Activated naive CD8-positive, alpha-beta T cell (primary cell): ENCODE measurements around the gene QRFP.

ENCODE experiments used
- H3K27ac Mint-ChIP-seq: one replicate; pipeline ENCODE4 v1.8.0; 2021; ENCODE audit warnings: mixed read lengths
- H3K27me3 Mint-ChIP-seq: one replicate; pipeline ENCODE4 v1.8.0; 2021; ENCODE audit warnings: mixed read lengths
- H3K36me3 Mint-ChIP-seq: one replicate; pipeline ENCODE4 v1.8.0; 2021; ENCODE audit warnings: mixed read lengths
- H3K4me1 Mint-ChIP-seq: one replicate; pipeline ENCODE4 v1.8.0; 2021; ENCODE audit warnings: low read depth, mixed read lengths
- H3K4me3 Mint-ChIP-seq: one replicate; pipeline ENCODE4 v1.8.0; 2021; ENCODE audit warnings: mild to moderate bottlenecking, mixed read lengths
- H3K9me3 Mint-ChIP-seq: one replicate; pipeline ENCODE4 v1.8.0; 2021; ENCODE audit warnings: low read depth, mixed read lengths

The QRFP gene

GRCh38 chr9:130884111-130884531 is 12.5 kb downstream of the QRFP start:
- Mint-ChIP-seq H3K36me3 (no peaks in the 10 kb centered on the region), H3K4me1 (no peaks in the 10 kb centered on the region), H3K4me3 (no peak overlapping the region), H3K27ac (no peak overlapping the region), H3K9me3 (no peaks in the 10 kb centered on the region), H3K27me3 (no peaks in the 10 kb centered on the region)

- no peaks in the 10 kb centered on the region for H3K36me3 Mint-ChIP-seq
These were observed 13.1 kb downstream of the QRFP start for GRCh38 chr9:130883479-130883878.

DNA sequence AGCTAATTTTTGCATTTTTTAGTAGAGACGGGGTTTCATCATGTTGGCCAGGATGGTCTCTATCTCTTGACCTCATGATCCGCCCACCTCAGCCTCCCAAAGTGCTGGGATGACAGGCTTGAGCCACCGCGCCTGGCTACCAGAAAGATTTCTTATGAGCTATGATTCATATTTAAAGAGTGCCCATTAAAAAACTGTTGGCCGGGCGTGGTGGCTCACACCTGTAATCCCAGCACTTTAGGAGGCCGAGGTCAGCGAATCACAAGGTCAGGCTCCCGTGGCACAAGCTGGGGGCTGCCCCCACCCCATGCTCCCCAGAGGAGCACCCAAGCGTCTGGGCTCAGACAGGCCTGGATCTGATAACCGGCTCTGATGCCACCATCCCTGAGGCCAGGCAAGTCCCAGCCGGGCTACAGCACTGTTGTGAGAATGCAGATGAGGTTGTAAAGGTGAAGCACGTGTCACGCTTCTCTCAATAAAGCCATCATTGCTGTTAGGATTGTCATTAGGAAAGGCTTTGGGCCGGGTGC is 13.9 kb downstream of the QRFP start:
- no peak overlapping the region for H3K27ac Mint-ChIP-seq
- no peaks in the 10 kb centered on the region for H3K4me1 Mint-ChIP-seq
- H3K9me3 Mint-ChIP-seq: no peaks in the 10 kb centered on the region
- H3K4me3 Mint-ChIP-seq: no peak overlapping the region
- H3K27me3 Mint-ChIP-seq: no peaks in the 10 kb centered on the region
- H3K36me3 Mint-ChIP-seq: no peaks in the 10 kb centered on the region

More at GRCh38 chr9:130883479-130883878, 13.1 kb downstream of the QRFP start:
- H3K27me3 Mint-ChIP-seq: no peaks in the 10 kb centered on the region
- H3K4me1 Mint-ChIP-seq: no peaks in the 10 kb centered on the region
- H3K4me3 Mint-ChIP-seq: no peak overlapping the region
- no peak overlapping the region for H3K27ac Mint-ChIP-seq
- no peaks in the 10 kb centered on the region for H3K9me3 Mint-ChIP-seq

GRCh38 chr9:130881516-130881915 is 15.1 kb downstream of the QRFP start:
- no peaks in the 10 kb centered on the region for H3K4me1 Mint-ChIP-seq
- H3K27ac Mint-ChIP-seq: no peak overlapping the region
- H3K27me3 Mint-ChIP-seq: no peaks in the 10 kb centered on the region
- H3K9me3 Mint-ChIP-seq: no peaks in the 10 kb centered on the region
- no peak overlapping the region for H3K4me3 Mint-ChIP-seq
- H3K36me3 Mint-ChIP-seq: no peaks in the 10 kb centered on the region

- Mint-ChIP-seq H3K4me1 (no peaks in the 10 kb centered on the region), H3K36me3 (no peaks in the 10 kb centered on the region), H3K9me3 (no peaks in the 10 kb centered on the region), H3K27ac (no peak overlapping the region), H3K4me3 (no peak overlapping the region), H3K27me3 (no peaks in the 10 kb centered on the region)
These were observed 15.9 kb downstream of the QRFP start for GRCh38 chr9:130880599-130881220.

DNA sequence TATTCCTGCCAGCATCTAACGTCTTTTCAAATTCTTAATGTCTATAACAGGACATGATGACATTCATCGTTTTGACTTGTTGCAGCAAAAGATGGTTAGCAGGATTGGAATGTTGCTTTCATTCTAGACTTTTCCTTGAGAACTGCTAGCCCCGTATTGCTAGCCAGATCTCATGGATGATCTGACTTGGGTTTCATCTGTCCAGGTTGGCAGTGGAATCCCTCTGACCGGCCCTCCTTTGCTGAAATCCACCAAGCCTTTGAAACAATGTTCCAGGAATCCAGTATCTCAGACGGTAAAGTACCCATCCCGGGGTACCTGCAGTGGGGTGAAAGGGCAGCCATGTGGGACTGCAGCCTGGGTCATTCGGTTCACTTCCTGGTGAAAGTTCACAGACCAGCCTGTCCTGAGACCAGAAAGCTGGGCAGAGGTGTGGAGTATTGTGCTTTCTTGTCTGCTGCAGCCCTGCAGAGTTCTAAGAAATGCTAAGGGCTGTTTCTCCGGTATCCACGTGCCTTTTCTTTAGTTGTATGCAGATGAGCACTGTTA is 16.7 kb downstream of the QRFP start:
- H3K4me1 Mint-ChIP-seq: no peaks in the 10 kb centered on the region
- no peak overlapping the region for H3K27ac Mint-ChIP-seq
- H3K4me3 Mint-ChIP-seq: no peak overlapping the region
- peaks cover 2% of the 10 kb centered on the region for H3K36me3 Mint-ChIP-seq
- no peaks in the 10 kb centered on the region for H3K27me3 Mint-ChIP-seq
- H3K9me3 Mint-ChIP-seq: no peaks in the 10 kb centered on the region

- H3K4me1 Mint-ChIP-seq: no peaks in the 10 kb centered on the region
- H3K36me3 Mint-ChIP-seq: peaks cover 5% of the 10 kb centered on the region
- H3K9me3 Mint-ChIP-seq: no peaks in the 10 kb centered on the region
- no peak overlapping the region for H3K4me3 Mint-ChIP-seq
- no peak overlapping the region for H3K27ac Mint-ChIP-seq
- no peaks in the 10 kb centered on the region for H3K27me3 Mint-ChIP-seq
These were observed 18.3 kb downstream of the QRFP start for GRCh38 chr9:130878295-130878694.

- Mint-ChIP-seq H3K36me3 (peaks cover 5% of the 10 kb centered on the region), H3K9me3 (no peaks in the 10 kb centered on the region)
These were observed 19.3 kb downstream of the QRFP start for GRCh38 chr9:130877300-130877699.

DNA sequence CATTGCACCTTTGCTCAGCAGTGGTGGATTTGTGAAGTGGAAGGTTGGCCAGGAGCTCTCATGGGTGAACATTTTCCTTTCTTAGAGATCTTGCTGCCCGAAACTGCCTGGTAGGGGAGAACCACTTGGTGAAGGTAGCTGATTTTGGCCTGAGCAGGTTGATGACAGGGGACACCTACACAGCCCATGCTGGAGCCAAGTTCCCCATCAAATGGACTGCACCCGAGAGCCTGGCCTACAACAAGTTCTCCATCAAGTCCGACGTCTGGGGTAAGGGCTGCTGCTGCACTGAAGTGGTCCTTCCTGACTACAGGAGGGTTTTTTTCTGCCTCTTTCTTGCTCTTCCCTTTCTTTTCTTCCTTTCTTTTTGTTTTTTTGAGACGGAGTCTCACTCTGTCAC is 21.8 kb downstream of the QRFP start:
- Mint-ChIP-seq H3K4me1 (no peaks in the 10 kb centered on the region), H3K27me3 (no peaks in the 10 kb centered on the region), H3K4me3 (no peak overlapping the region), H3K27ac (no peak overlapping the region), H3K36me3 (peaks cover 5% of the 10 kb centered on the region), H3K9me3 (no peaks in the 10 kb centered on the region)

More at GRCh38 chr9:130877300-130877699, 19.3 kb downstream of the QRFP start:
- Mint-ChIP-seq H3K27ac (no peak overlapping the region), H3K27me3 (no peaks in the 10 kb centered on the region), H3K4me3 (no peak overlapping the region), H3K4me1 (no peaks in the 10 kb centered on the region)

DNA sequence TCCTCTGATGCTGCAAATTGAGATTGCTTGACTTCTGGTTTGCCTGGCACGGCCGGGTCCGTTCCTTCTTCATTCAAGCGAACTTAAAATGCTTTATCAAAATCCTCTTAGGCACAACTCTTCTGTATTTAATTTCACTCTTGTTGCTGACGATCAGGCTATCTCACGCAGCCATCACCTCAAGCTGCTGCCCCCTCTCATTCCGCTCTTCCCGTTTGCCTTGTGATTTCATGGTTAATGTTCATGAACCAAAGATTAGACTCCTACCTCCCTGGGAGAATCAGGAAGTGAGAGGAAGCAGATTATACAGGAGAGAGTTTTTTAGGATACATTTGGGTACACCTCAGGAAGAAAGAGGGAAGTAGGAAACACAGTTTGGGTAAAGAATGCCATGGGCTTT is 22.6 kb downstream of the QRFP start:
- Mint-ChIP-seq H3K27me3 (no peaks in the 10 kb centered on the region), H3K36me3 (peaks cover 5% of the 10 kb centered on the region), H3K9me3 (no peaks in the 10 kb centered on the region), H3K4me1 (no peaks in the 10 kb centered on the region), H3K4me3 (no peak overlapping the region), H3K27ac (no peak overlapping the region)

- Mint-ChIP-seq H3K27me3 (no peaks in the 10 kb centered on the region), H3K27ac (no peak overlapping the region), H3K9me3 (no peaks in the 10 kb centered on the region), H3K4me3 (no peak overlapping the region), H3K36me3 (peaks cover 5% of the 10 kb centered on the region), H3K4me1 (no peaks in the 10 kb centered on the region)
These were observed 23.6 kb downstream of the QRFP start for GRCh38 chr9:130872912-130873503.

DNA sequence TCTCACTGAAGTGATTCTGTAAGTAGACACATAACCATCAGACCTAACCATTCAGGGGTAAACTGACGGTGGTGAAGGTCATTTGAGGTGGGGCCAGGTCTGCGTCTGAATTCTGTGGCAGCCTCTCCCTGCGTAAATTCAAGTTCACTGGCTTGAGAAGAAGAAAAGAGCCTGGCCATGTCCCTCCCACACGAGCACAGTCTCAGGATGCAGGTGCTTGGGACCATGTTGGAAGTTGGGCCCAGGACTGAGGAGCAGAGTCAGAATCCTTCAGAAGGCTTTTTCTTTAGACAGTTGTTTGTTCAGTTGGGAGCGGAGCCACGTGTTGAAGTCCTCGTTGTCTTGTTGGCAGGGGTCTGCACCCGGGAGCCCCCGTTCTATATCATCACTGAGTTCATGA is 24.1 kb downstream of the QRFP start:
- H3K27me3 Mint-ChIP-seq: no peaks in the 10 kb centered on the region
- H3K4me3 Mint-ChIP-seq: no peak overlapping the region
- no peaks in the 10 kb centered on the region for H3K9me3 Mint-ChIP-seq
- H3K27ac Mint-ChIP-seq: no peak overlapping the region
- peaks cover 5% of the 10 kb centered on the region for H3K36me3 Mint-ChIP-seq
- no peaks in the 10 kb centered on the region for H3K4me1 Mint-ChIP-seq

DNA sequence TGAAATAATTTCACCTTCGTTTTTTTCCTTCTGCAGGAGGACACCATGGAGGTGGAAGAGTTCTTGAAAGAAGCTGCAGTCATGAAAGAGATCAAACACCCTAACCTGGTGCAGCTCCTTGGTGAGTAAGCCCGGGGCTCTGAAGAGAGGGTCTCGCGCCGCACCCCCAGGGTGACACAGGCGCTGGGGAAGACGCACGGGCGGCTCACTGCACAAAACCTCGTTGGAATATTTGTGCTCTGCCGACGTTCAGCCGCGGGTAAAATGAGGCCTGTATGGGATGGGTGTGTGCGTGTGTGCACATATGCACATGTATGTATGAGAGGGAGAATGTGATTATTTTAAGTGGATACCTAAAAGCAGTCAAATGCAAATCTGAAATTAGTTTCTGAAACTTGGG is 24.5 kb downstream of the QRFP start:
- Mint-ChIP-seq H3K36me3 (peaks cover 5% of the 10 kb centered on the region), H3K9me3 (no peaks in the 10 kb centered on the region), H3K27me3 (no peaks in the 10 kb centered on the region), H3K4me3 (no peak overlapping the region), H3K4me1 (no peaks in the 10 kb centered on the region), H3K27ac (no peak overlapping the region)

- H3K27ac Mint-ChIP-seq: no peak overlapping the region
- no peaks in the 10 kb centered on the region for H3K9me3 Mint-ChIP-seq
- no peaks in the 10 kb centered on the region for H3K27me3 Mint-ChIP-seq
- no peak overlapping the region for H3K4me3 Mint-ChIP-seq
- no peaks in the 10 kb centered on the region for H3K4me1 Mint-ChIP-seq
- peaks cover 5% of the 10 kb centered on the region for H3K36me3 Mint-ChIP-seq
These were observed 25.1 kb downstream of the QRFP start for GRCh38 chr9:130871395-130872062.
